Neural cell (in vitro differentiated cells): ENCODE measurements around the gene PDCD4. TPM values are rescaled to one million over a fixed set of nuclear protein-coding genes. Genes with fewer than 3 reads are reported as not detected.

ENCODE experiments used
- H2AFZ ChIP-seq: fragments of 200-600, 300-800 bp; sonication (generic), shearing (Covaris generic); 2 replicates; pipeline ENCODE4 v1.6.0; 2014; ENCODE audit warnings: low read depth, mild to moderate bottlenecking, antibody characterized with exemption, low read length, moderate library complexity
- H3F3A ChIP-seq: fragments of 200-600 bp; shearing (Covaris generic); 2 replicates; pipeline ENCODE4 v1.6.1; 2016; ENCODE audit warnings: mild to moderate bottlenecking, moderate library complexity, mixed read lengths, antibody characterized with exemption, low read length; ENCODE audit not compliant: insufficient read depth, poor library complexity, severe bottlenecking
- H3K27ac ChIP-seq: fragments of 200-600, 300-800 bp; sonication (generic), shearing (Covaris generic); 2 replicates; pipeline ENCODE4 v1.5.1; 2014; ENCODE audit warnings: mild to moderate bottlenecking, low read length, moderate library complexity
- H3K27me3 ChIP-seq: fragments of 300-800, 200-600 bp; sonication (generic), shearing (Covaris generic); 2 replicates; pipeline ENCODE4 v1.6.0; 2014; ENCODE audit warnings: mild to moderate bottlenecking, low read depth, low read length, moderate library complexity; ENCODE audit not compliant: insufficient read depth
- H3K36me3 ChIP-seq: fragments of 300-800, 200-600 bp; sonication (generic), shearing (Covaris generic); 2 replicates; pipeline ENCODE4 v1.5.1; 2014; ENCODE audit warnings: mild to moderate bottlenecking, antibody characterized with exemption, low read length, moderate library complexity; ENCODE audit not compliant: insufficient read depth
- H3K4me2 ChIP-seq: fragments of 300-800, 200-600 bp; sonication (generic), shearing (Covaris generic); 2 replicates; pipeline ENCODE4 v1.6.0; 2014; ENCODE audit warnings: mild to moderate bottlenecking, low read length
- H3K4me3 ChIP-seq: fragments of 300-800, 200-600 bp; sonication (generic), shearing (Covaris generic); 2 replicates; pipeline ENCODE4 v1.5.1; 2014; ENCODE audit warnings: mild to moderate bottlenecking, low read length, moderate library complexity
- H3K79me2 ChIP-seq: fragments of 200-600 bp; shearing (Covaris generic); replicated peaks from 2 replicates; pipeline ENCODE4 v1.6.0; 2014; ENCODE audit warnings: mild to moderate bottlenecking, low read length, moderate library complexity; ENCODE audit not compliant: insufficient read depth
- H3K9ac ChIP-seq: fragments of 300-800, 200-600 bp; sonication (generic), shearing (Covaris generic); 2 replicates; pipeline ENCODE4 v1.6.1; 2016; ENCODE audit warnings: mild to moderate bottlenecking, low read length, mixed read lengths
- H3K9me2 ChIP-seq: fragments of 200-600 bp; shearing (Covaris generic); 2 replicates; pipeline ENCODE4 v1.6.1; 2016; ENCODE audit warnings: mild to moderate bottlenecking, low read length, mixed read lengths; ENCODE audit not compliant: insufficient read depth
- H3K9me3 ChIP-seq: fragments of 200-600, 300-800 bp; sonication (generic), shearing (Covaris generic); 2 replicates; pipeline ENCODE4 v1.6.1; 2016; ENCODE audit warnings: mild to moderate bottlenecking, mixed run types, low read length, moderate library complexity, mixed read lengths
- H4K20me1 ChIP-seq: fragments of 200-600 bp; shearing (Covaris generic); 2 replicates; pipeline ENCODE4 v1.6.1; 2016; ENCODE audit warnings: mild to moderate bottlenecking, mixed run types; ENCODE audit not compliant: insufficient read depth
- EP300 ChIP-seq: fragments of 450-650 bp; conservative IDR thresholded peaks from 2 replicates; pipeline ENCODE4 v1.6.1; 2014; ENCODE audit warnings: antibody characterized with exemption, mild to moderate bottlenecking, moderate library complexity; ENCODE audit not compliant: poor library complexity, severe bottlenecking
- EZH2 ChIP-seq: fragments of 200-600, 300-800 bp; shearing (Covaris generic), sonication (generic); IDR thresholded peaks from 2 replicates; pipeline ENCODE4 v1.6.1; 2014; ENCODE audit warnings: antibody characterized with exemption, low read length, borderline replicate concordance, mild to moderate bottlenecking; ENCODE audit not compliant: insufficient read depth, poor library complexity, severe bottlenecking
- MXI1 ChIP-seq: fragments of 450-650 bp; conservative IDR thresholded peaks from 2 replicates; pipeline ENCODE4 v1.6.1; 2014; ENCODE audit warnings: antibody characterized with exemption, mild to moderate bottlenecking; ENCODE audit not compliant: poor library complexity, severe bottlenecking
- POLR2AphosphoS5 ChIP-seq: IDR thresholded peaks from 2 replicates; pipeline ENCODE4 v1.6.1; 2012
- RAD21 ChIP-seq: fragments of 450-650 bp; conservative IDR thresholded peaks from 2 replicates; pipeline ENCODE4 v1.6.1; 2014; ENCODE audit warnings: antibody characterized with exemption, mild to moderate bottlenecking, moderate library complexity
- SMC3 ChIP-seq: fragments of 450-650 bp; conservative IDR thresholded peaks from 2 replicates; pipeline ENCODE4 v1.6.1; 2014; ENCODE audit warnings: antibody characterized with exemption, mild to moderate bottlenecking, moderate library complexity; ENCODE audit not compliant: poor library complexity
- TAF1 ChIP-seq: IDR thresholded peaks from 2 replicates; pipeline ENCODE4 v1.6.1; 2012; ENCODE audit warnings: low read depth
- polyA plus RNA-seq: library from polyadenylated mRNA; depleted of rRNA; stranded (reverse); fragments of >200 nt; gene quantifications from 2 replicates; pipeline ENCODE4 v1.2.3, GENCODE V29; 2014
- TF ChIP-seq, protein P1 (sequence below): IDR thresholded peaks from 2 replicates; pipeline ENCODE4 v1.6.1; 2012; ENCODE audit warnings: borderline replicate concordance
- TF ChIP-seq, protein P2 (sequence below): fragments of 450-650 bp; IDR thresholded peaks from 2 replicates; pipeline ENCODE4 v1.5.1; 2014; ENCODE audit warnings: antibody characterized with exemption, mild to moderate bottlenecking, moderate library complexity; ENCODE audit not compliant: poor library complexity, severe bottlenecking

PDCD4 gene
- polyA plus RNA-seq, 1 donor from 2014 or later, result 83.5 TPM

DNA sequence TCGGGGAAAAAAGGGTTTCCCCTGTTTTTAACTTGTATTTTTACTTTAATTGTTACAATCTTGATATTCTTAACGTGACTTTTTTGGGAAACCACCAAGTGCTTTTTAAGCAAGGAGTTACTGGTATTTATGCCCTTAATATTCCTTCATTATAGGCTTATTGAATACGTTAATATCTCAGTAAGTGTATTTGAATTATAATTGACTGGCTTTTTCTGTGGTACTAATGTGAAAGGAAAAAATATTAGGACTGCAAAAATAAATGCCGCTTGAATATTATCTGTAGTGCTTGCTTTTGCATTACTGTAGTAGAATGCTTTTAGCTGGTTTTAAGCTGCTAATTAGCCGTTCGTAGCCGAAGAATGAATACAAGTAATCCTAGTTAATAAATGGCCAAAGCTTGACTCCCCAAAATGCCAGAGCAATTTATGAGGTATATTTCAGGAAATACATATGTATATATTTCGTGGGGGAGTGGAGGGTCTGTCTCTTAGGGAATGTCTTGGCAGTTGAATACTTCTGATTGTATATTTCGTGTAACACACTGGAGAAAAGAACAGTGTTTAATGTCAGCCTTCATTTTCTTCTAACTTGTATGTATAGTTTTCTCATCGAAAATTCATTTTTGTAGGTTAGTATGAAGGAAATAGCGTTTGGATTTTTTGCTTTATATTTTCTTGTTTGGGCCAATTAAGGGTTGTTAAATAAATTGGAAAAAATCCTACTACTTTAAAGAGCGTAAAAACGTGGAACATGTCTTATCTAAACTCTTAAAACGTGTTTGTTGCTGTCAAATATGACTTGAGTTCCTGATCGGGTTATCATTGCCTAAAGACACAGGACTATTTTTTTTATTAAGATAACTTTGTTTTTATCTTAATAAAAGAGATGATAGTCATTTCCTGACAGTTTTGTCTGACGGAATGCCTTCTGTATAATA lies 1.5 kb downstream of the PDCD4 start:
- Histone ChIP-seq H3K9me2 (no peaks in the 10 kb centered on the region), H3K27ac (peak overlapping the region; percentile 87), H2AFZ (peak overlapping the region; percentile 71), H3K79me2 (peaks cover 50% of the 10 kb centered on the region), H3K4me2 (peak overlapping the region; percentile 66), H3K9ac (peak overlapping the region; percentile 90), H3K9me3 (no peaks in the 10 kb centered on the region), H3K36me3 (no peaks in the 10 kb centered on the region), H3K4me3 (peak overlapping the region; percentile 87), H3K27me3 (no peaks in the 10 kb centered on the region), H4K20me1 (no peaks in the 10 kb centered on the region), H3F3A (no peaks in the 10 kb centered on the region)
- no peak for TF ChIP-seq EZH2
- no peak for TF ChIP-seq MXI1
- no peak for TF ChIP-seq RAD21
- TF ChIP-seq EP300, result no peak
- TF ChIP-seq POLR2AphosphoS5, result no peak
- TF ChIP-seq SMC3, result no peak
- TF ChIP-seq TAF1, result no peak
- TF ChIP-seq, protein P1, sequence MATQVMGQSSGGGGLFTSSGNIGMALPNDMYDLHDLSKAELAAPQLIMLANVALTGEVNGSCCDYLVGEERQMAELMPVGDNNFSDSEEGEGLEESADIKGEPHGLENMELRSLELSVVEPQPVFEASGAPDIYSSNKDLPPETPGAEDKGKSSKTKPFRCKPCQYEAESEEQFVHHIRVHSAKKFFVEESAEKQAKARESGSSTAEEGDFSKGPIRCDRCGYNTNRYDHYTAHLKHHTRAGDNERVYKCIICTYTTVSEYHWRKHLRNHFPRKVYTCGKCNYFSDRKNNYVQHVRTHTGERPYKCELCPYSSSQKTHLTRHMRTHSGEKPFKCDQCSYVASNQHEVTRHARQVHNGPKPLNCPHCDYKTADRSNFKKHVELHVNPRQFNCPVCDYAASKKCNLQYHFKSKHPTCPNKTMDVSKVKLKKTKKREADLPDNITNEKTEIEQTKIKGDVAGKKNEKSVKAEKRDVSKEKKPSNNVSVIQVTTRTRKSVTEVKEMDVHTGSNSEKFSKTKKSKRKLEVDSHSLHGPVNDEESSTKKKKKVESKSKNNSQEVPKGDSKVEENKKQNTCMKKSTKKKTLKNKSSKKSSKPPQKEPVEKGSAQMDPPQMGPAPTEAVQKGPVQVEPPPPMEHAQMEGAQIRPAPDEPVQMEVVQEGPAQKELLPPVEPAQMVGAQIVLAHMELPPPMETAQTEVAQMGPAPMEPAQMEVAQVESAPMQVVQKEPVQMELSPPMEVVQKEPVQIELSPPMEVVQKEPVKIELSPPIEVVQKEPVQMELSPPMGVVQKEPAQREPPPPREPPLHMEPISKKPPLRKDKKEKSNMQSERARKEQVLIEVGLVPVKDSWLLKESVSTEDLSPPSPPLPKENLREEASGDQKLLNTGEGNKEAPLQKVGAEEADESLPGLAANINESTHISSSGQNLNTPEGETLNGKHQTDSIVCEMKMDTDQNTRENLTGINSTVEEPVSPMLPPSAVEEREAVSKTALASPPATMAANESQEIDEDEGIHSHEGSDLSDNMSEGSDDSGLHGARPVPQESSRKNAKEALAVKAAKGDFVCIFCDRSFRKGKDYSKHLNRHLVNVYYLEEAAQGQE, result no peak
- TF ChIP-seq, protein P2, sequence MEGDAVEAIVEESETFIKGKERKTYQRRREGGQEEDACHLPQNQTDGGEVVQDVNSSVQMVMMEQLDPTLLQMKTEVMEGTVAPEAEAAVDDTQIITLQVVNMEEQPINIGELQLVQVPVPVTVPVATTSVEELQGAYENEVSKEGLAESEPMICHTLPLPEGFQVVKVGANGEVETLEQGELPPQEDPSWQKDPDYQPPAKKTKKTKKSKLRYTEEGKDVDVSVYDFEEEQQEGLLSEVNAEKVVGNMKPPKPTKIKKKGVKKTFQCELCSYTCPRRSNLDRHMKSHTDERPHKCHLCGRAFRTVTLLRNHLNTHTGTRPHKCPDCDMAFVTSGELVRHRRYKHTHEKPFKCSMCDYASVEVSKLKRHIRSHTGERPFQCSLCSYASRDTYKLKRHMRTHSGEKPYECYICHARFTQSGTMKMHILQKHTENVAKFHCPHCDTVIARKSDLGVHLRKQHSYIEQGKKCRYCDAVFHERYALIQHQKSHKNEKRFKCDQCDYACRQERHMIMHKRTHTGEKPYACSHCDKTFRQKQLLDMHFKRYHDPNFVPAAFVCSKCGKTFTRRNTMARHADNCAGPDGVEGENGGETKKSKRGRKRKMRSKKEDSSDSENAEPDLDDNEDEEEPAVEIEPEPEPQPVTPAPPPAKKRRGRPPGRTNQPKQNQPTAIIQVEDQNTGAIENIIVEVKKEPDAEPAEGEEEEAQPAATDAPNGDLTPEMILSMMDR, result no peak

DNA sequence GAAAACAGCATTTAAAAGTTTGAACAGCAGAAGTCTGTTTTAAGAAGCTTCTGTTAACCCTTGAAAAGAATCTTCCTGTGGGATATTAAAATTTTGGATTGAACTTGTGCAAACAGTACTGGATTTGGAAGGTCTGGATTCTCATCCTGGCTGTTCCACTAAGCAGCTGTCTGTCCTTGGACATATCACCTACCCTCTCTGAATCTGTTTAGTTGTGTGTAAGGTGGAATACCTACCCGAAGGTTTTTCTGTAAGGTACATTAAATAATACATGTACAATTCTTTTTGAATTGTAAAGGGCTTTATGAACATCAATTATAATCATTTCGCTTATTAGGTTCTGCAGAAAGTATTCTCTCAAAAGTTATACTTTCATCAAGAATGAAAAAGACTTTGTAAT lies 2.2 kb downstream of the PDCD4 start:
- Histone ChIP-seq H2AFZ (no peak overlapping the region), H3F3A (no peaks in the 10 kb centered on the region), H3K27me3 (no peaks in the 10 kb centered on the region), H3K27ac (no peak overlapping the region), H3K9me2 (no peaks in the 10 kb centered on the region), H3K4me2 (peak overlapping the region; percentile 66), H4K20me1 (no peaks in the 10 kb centered on the region), H3K9me3 (no peaks in the 10 kb centered on the region), H3K4me3 (peak overlapping the region; percentile 87), H3K9ac (peak overlapping the region; percentile 90), H3K36me3 (no peaks in the 10 kb centered on the region), H3K79me2 (peaks cover 50% of the 10 kb centered on the region)
- TF ChIP-seq, protein P2, result no peak
- no peak for TF ChIP-seq TAF1
- no peak for TF ChIP-seq EP300
- TF ChIP-seq, protein P1, result no peak
- no peak for TF ChIP-seq EZH2
- no peak for TF ChIP-seq SMC3
- no peak for TF ChIP-seq POLR2AphosphoS5
- no peak for TF ChIP-seq RAD21
